ENCODE data around the gene WFDC8.

DNA sequence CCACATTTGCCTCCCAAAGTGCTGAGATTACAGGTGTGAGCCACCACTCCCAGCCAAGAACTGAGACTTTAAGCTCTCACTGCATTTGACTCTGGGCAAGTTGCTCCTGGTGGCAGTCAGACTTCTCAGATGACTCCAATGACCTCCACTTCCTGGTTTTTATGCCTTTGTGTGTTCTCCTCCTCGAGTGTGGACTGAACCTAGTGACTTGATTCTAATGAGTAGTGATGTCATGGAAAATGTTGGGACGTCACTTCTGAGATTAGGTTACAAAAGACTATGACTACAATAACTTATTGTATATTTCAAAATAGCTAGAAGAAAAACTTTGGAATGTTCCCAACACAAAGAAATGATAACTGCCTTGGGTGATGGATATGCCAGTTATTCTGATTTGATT lies 75.7 kb downstream of the WFDC8 start:
- TF ChIP-seq POLR2AphosphoS5 (IDR thresholded peaks at IDR 0.05): no peak
- TF ChIP-seq, protein P1, sequence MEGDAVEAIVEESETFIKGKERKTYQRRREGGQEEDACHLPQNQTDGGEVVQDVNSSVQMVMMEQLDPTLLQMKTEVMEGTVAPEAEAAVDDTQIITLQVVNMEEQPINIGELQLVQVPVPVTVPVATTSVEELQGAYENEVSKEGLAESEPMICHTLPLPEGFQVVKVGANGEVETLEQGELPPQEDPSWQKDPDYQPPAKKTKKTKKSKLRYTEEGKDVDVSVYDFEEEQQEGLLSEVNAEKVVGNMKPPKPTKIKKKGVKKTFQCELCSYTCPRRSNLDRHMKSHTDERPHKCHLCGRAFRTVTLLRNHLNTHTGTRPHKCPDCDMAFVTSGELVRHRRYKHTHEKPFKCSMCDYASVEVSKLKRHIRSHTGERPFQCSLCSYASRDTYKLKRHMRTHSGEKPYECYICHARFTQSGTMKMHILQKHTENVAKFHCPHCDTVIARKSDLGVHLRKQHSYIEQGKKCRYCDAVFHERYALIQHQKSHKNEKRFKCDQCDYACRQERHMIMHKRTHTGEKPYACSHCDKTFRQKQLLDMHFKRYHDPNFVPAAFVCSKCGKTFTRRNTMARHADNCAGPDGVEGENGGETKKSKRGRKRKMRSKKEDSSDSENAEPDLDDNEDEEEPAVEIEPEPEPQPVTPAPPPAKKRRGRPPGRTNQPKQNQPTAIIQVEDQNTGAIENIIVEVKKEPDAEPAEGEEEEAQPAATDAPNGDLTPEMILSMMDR (IDR thresholded peaks at IDR 0.05): no peak
